GM10248 (cell line): ENCODE results near the gene USE1.
A peak's percentile ranks its signal among the peaks of the same experiment; 100 is the strongest.

Experiments used
- CTCF ChIA-PET: fragments of 300-600 bp; sonication (Branson Sonifier 250); formaldehyde crosslinking; extraction: SDS; loops from one replicate; lab custom pipeline; 2021; ENCODE audit warnings: antibody characterized with exemption; lab: Yijun Ruan, JAX
- POLR2A ChIA-PET: fragments of 350-650 bp; sonication (Branson Sonifier 250); formaldehyde crosslinking; extraction: SDS; loops from one replicate; lab custom pipeline; 2020; ENCODE audit warnings: antibody characterized with exemption; lab: Yijun Ruan, JAX
- DNase-seq: peaks from one replicate; pipeline ENCODE4 v3.0.0; 2012; ENCODE audit errors: extremely low spot score
- TF ChIP-seq, protein P1 (sequence below): IDR thresholded peaks from 2 replicates; pipeline ENCODE4 v1.5.1; 2012; ENCODE audit warnings: mild to moderate bottlenecking, low read depth; ENCODE audit errors: extremely low read depth, missing control alignments, control extremely low read depth

USE1 gene

DNA sequence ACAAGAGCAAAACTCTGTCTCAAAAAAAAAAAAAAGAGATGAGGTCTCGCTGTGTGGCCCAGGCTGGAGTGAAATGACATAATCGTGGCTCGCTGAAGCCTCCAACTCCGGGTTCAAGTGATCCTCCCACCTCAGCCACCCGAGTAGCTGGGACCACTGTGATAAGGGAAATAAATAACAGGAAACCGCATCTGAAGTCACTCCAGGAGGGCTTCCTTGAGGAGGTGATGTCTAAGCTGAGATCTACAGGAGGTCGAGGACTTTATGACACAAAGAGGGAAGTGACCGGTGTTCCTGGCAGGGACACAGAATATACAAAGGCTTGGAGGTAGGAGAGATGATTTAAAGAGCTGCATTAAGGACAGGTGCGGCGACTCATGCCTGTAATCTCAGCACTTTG, 39.5 kb downstream of the USE1 start:
- TF ChIP-seq, protein P1, sequence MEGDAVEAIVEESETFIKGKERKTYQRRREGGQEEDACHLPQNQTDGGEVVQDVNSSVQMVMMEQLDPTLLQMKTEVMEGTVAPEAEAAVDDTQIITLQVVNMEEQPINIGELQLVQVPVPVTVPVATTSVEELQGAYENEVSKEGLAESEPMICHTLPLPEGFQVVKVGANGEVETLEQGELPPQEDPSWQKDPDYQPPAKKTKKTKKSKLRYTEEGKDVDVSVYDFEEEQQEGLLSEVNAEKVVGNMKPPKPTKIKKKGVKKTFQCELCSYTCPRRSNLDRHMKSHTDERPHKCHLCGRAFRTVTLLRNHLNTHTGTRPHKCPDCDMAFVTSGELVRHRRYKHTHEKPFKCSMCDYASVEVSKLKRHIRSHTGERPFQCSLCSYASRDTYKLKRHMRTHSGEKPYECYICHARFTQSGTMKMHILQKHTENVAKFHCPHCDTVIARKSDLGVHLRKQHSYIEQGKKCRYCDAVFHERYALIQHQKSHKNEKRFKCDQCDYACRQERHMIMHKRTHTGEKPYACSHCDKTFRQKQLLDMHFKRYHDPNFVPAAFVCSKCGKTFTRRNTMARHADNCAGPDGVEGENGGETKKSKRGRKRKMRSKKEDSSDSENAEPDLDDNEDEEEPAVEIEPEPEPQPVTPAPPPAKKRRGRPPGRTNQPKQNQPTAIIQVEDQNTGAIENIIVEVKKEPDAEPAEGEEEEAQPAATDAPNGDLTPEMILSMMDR = no peak
- DNase-seq = no peak
- ChIA-PET POLR2A (no interaction called here), CTCF (interaction anchor here (0.8 to 2.5 kb wide), 4 partner anchors 10 to 40 kb away, joined by 3 to 13 read pairs (median 6); partner anchors contain the start of gene USHBP1)

GRCh38 chr19:17255150-17255621, 40.0 kb downstream of the USE1 start:
- ChIA-PET POLR2A (interaction anchor here (0.6 kb wide), 1 partner anchor 14 kb away, joined by 4 read pairs; no protein-coding TSS in a partner anchor), CTCF (interaction anchor here (0.8 to 2.5 kb wide), 5 partner anchors 9 to 131 kb away, joined by 3 to 13 read pairs (median 4); partner anchors contain the start of gene USHBP1)
- TF ChIP-seq, protein P1 = no peak

DNA sequence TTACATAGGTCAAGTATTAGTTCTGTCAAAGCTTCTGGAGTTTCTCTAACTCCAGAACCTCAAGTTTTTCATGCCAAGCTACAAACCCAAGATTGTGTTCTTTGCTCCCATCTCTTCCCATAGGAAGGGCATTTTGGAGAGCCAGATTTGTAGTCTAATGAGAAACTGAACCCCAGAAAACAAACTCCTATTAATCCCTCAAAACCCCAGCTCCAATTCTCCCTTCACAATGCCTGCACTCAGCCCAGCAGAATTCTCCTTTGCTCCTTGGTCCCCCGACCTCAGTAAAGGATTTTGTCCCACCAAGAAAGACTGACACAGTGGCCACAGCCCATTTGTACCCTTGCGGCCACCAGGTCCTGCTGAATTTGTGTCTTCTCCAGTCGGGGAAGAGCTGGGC, 41.0 kb downstream of the USE1 start:
- TF ChIP-seq, protein P1 = no peak
- ChIA-PET CTCF (interaction anchor here (0.7 to 2.5 kb wide), 6 partner anchors 9 to 189 kb away, joined by 3 to 13 read pairs (median 4); partner anchors contain the start of gene USHBP1), POLR2A (no interaction called here)
- DNase-seq = no peak

More at GRCh38 chr19:17255150-17255621, 40.0 kb downstream of the USE1 start:
- DNase-seq = no peak

- DNase-seq = no peak
- POLR2A ChIA-PET = no interaction called here
- CTCF ChIA-PET = interaction anchor here (1.0 to 5.2 kb wide), 14 partner anchors 8 to 207 kb away, joined by 3 to 55 read pairs (median 9); partner anchors contain the start of genes ANKLE1, BABAM1, MRPL34 and USE1
- TF ChIP-seq, protein P1 = no peak
Measured at GRCh38 chr19:17259118-17259780, 44.1 kb downstream of the USE1 start.

DNA sequence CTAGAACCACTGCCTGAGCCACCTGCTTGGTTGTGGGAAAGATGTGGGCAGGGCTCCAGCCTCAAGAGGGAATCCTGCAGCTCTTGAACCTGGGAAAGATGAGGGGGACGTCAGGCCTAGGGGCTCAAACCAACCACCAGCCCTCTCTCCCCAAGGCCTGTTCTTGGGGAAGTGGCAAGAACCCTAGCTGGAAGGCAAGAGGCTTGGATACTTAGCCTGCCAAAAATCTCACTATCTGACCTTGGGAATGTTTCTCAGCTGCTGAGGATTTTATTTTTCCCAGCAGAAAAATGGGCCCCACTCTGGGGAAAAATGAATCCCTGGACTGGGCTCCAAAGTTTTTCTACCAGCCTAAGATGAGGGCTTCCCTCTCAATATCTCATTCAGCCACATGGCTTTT, 44.8 kb downstream of the USE1 start:
- ChIA-PET CTCF (interaction anchor here (0.6 to 5.2 kb wide), 27 partner anchors 9 to 206 kb away, joined by 3 to 55 read pairs (median 5); partner anchors contain the start of genes ANKLE1, CCDC194, MRPL34 and USE1), POLR2A (interaction anchor here (1.1 kb wide), 1 partner anchor 1019 kb away, joined by 3 read pairs; no protein-coding TSS in a partner anchor)
- TF ChIP-seq, protein P1 = no peak
- no peak for DNase-seq

DNA sequence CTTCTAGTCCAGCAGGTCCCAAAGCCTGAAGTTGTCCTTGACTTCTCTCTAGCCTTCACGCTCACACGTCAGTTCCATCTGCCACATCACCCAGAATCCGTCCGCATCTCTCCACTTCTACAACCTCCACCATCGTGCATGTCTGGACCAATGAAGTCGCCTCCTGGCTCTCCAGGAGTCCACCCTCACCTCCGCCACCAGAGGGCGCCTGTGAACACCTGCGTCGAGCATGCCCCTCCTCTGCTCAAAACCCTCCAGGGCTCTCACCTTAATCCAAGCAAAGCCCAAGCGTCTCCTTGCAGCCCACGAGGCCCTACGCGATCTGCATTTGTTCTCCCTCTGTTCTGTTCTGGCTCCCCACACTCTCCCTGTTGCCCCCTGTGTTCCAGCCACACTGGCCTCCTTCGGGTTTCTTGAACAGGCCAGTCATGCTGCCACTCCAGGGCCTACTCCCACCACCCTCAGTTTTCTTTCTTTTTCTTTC, 45.7 kb downstream of the USE1 start:
- POLR2A ChIA-PET = interaction anchor here (0.7 to 1.1 kb wide), 2 partner anchors 13 to 1018 kb away, joined by 3 to 6 read pairs; no protein-coding TSS in a partner anchor
- CTCF ChIA-PET = interaction anchor here (0.6 to 5.2 kb wide), 26 partner anchors 10 to 205 kb away, joined by 3 to 55 read pairs (median 4); partner anchors contain the start of genes ANKLE1, CCDC194, MRPL34 and USE1
- peak; percentile 94 for DNase-seq
- TF ChIP-seq, protein P1 = peak; percentile 92
